Erythroblast (primary cell): Measurements from ENCODE around the gene ZNF697.

Source experiments
- GATA1 ChIP-seq: IDR thresholded peaks from 2 replicates; pipeline ENCODE4 v1.6.1; 2011; ENCODE audit warnings: low read depth, mild to moderate bottlenecking, control low read depth, low read length, moderate library complexity
- POLR2A ChIP-seq: IDR thresholded peaks from 2 replicates; pipeline ENCODE4 v1.6.1; 2011; ENCODE audit warnings: mild to moderate bottlenecking, low read length

- no peak for TF ChIP-seq POLR2A
- no peak for TF ChIP-seq GATA1
These were observed 49.5 kb upstream of the ZNF697 start for GRCh38 chr1:119697598-119697997.
